NB4 (cell line): ENCODE measurements around the gene MAPK14.

ENCODE experiments used
- MYC ChIP-seq: IDR thresholded peaks from 2 replicates; pipeline ENCODE4 v1.6.1; 2011; ENCODE audit warnings: low read depth, low read length
- POLR2A ChIP-seq: IDR thresholded peaks from 2 replicates; pipeline ENCODE4 v1.6.1; 2011; ENCODE audit warnings: mild to moderate bottlenecking; ENCODE audit not compliant: insufficient read length; ENCODE audit errors: extremely low read depth
- TF ChIP-seq, protein P1 (sequence below): IDR thresholded peaks from one replicate; pipeline ENCODE4 v1.5.1; 2012; ENCODE audit warnings: low read depth, low read length
- TF ChIP-seq, protein P2 (sequence below): IDR thresholded peaks from 2 replicates; pipeline ENCODE4 v1.6.1; 2011; ENCODE audit warnings: low read depth, low read length

DNA sequence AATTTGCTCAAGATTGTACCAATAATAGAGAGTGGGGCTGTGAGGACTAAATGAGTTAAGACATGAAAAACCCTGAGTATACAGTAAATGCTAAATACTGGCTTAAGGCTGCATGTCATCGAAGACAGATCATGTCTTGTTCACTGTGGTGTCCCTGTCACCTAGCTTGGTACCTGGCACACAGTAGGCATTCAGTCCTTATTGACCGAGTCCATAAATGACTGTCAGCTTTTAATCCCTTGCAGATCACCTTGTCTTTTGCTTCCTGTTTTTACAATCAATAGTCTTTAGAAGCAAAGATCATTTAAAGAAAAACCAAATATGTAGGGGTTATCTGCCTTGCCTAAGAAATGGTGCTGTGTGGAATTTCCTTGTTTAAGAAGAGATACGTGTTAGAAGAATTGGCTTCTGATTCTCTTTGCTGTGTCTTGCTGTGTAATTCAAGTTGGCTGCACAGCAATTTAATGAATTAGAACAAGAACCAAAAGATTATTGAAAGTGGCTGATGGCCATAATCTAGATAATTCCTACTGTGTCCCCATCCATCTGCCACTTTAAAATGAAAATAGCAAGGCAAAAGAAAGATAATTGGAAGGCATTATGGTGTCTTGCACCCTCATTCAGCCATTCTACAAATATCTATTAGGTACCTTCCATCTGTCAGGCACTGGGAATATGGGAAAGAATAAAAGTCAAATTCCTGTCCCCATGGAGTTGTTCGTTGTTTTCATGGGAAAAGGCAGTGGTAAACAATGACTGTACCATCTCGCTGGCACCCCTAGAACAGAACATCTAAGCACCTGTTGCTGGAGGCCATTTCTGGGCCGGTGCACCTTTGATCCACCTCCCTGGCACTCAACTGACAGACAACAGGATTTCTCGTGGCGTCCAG lies 90.3 kb downstream of the MAPK14 start:
- TF ChIP-seq, protein P1, sequence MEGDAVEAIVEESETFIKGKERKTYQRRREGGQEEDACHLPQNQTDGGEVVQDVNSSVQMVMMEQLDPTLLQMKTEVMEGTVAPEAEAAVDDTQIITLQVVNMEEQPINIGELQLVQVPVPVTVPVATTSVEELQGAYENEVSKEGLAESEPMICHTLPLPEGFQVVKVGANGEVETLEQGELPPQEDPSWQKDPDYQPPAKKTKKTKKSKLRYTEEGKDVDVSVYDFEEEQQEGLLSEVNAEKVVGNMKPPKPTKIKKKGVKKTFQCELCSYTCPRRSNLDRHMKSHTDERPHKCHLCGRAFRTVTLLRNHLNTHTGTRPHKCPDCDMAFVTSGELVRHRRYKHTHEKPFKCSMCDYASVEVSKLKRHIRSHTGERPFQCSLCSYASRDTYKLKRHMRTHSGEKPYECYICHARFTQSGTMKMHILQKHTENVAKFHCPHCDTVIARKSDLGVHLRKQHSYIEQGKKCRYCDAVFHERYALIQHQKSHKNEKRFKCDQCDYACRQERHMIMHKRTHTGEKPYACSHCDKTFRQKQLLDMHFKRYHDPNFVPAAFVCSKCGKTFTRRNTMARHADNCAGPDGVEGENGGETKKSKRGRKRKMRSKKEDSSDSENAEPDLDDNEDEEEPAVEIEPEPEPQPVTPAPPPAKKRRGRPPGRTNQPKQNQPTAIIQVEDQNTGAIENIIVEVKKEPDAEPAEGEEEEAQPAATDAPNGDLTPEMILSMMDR, result no peak
- TF ChIP-seq POLR2A (no peak), MYC (no peak)
- TF ChIP-seq, protein P2, sequence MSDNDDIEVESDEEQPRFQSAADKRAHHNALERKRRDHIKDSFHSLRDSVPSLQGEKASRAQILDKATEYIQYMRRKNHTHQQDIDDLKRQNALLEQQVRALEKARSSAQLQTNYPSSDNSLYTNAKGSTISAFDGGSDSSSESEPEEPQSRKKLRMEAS, result no peak
